LHCN-M2 (cell line): Measurements from ENCODE around the gene PIK3AP1. TPM values are rescaled to one million over a fixed set of nuclear protein-coding genes. Genes with fewer than 3 reads are reported as not detected.
"Not testable (repeated sequence)": the region's sequence is repeated elsewhere in the genome, so short reads cannot be mapped to it uniquely, and the experiment has no call there.

Source experiments
- DNase-seq: peaks from one replicate; pipeline ENCODE4 v3.0.0-alpha.2; 2012; ENCODE audit warnings: low read depth
- total RNA-seq: library from RNA; depleted of rRNA; stranded (reverse); fragments of >200 nt; gene quantifications from 2 replicates; pipeline ENCODE4 v1.2.3, GENCODE V29; 2014

PIK3AP1 gene
- total RNA-seq, 1 experiment from 2014 or later: 0.11 TPM

- no peak for DNase-seq
Observed at GRCh38 chr10:96579133-96579532, 141.2 kb downstream of the PIK3AP1 start.

- no peak for DNase-seq
Observed at GRCh38 chr10:96578633-96579032, 141.7 kb downstream of the PIK3AP1 start.

DNA sequence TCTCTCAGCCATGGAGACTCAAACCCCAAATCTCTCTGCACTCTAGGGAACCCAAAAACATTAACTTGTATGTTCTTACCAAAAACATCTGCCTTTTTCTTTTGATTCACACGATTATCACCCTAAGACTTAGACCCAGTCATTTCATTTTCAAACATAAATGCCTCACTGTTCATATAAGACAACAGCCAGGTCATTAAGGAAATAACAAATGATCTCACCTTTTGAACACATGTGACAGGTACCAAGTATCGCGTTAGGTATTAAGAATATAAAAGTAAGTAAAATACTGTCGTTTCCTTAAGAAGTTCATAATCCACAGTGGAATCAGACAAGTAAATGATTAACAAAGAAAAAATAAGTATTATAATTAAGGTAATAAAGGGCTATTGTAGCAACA is 142.3 kb downstream of the PIK3AP1 start:
- no peak for DNase-seq

- DNase-seq: no peak
Observed at GRCh38 chr10:96577069-96577468, 143.2 kb downstream of the PIK3AP1 start.

DNA sequence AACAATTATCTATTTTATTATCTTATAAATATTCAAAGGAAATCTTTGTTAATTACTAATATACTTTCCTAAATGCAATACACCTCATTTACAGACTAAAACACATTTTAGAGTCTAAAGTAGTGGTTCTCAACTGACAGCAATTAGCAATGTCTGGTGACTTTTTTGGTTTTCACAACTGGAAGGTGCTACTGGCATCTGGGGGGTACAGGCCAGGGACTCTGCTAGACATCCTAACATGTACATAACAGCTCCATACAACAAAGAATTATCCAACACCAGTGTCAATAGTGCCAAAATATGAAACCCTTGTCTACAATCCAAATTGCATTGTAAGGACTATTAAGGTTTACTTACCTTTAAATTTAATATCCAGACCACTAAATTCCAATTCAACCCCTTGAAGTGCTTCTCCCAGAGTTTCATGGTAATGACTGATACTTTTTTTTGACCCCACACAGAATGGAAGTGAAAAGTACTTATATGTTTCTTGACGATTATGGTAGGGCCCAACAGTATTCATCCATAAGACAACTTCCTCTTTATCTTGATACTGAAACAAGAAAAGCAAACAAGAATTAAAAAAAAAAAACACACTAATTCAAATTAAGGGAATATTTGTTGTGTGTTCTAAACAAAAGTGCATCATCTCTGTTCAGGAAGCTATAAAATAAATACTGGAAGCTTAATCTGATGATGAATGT is 143.9 kb downstream of the PIK3AP1 start:
- no peak for DNase-seq

- not testable (repeated sequence) for DNase-seq
Observed at GRCh38 chr10:96574564-96574963, 145.8 kb downstream of the PIK3AP1 start.

- DNase-seq: no peak
Observed at GRCh38 chr10:96573036-96573435, 147.3 kb downstream of the PIK3AP1 start.

GRCh38 chr10:96570983-96571964 is 149.0 kb downstream of the PIK3AP1 start:
- no peak for DNase-seq

DNA sequence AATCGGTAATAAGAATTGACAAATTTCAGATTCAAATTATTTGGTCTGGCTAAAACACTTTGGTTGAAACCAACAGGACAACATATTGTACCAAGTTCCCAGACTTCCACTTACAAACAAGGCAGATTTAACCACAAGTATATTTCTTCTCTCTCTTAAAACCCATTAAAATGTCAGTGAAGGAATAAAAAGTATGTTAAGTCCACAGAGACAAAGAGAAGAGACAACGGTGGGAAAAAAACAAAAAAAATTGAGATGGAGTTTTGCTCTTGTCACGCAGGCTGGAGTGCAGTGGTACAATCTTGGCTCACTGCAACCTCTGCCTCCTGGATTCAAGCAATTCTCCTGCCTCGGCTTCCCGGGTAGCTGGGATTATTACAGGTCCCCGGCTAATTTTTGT is 149.8 kb downstream of the PIK3AP1 start:
- DNase-seq: no peak

GRCh38 chr10:96568402-96568801 is 151.9 kb downstream of the PIK3AP1 start:
- DNase-seq: no peak

- DNase-seq: peak; percentile 46
Observed at GRCh38 chr10:96565774-96566173, 154.5 kb downstream of the PIK3AP1 start.

DNA sequence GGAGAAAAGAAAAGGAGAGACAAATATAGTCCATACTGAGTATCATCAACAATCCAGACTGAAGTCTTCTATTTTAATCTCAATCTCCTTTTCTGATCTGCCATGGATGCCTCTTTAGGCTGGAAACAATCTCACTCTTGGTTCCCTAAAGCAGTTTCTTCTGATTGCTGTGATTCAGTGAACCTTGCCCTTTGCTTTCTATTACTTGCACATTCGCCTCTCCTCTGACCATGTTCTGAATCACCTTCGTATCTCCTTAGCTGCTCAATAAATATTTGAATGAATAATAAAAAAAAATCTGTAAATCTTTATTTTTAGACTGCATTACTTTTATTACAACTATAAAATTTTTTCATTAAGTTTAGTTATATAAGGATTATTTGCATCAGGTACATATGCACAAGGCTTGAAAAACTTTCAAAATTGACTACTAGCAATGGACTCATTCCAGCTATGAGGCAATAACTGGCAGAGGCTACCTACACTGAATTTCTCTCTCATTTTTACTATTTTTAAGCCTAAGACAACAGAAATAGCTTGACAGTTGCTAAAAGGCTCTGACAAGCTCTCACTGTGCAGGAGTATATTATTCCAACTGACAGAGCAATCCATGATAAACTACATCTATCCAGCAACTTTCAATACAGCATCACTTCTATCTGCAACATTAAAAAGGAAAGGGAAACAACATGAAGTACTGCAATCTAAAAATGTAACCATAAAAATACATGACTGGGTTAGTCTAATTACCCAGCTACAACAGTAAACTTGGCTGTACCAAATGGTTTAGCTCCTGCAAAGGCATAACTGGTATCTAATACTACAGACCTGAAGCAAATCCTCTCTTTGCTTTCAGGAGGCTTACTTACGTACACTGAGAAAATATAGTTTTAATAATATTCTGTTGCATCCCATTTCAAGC is 159.1 kb downstream of the PIK3AP1 start:
- DNase-seq: peak; percentile 11

- no peak for DNase-seq
Observed at GRCh38 chr10:96560489-96560888, 159.8 kb downstream of the PIK3AP1 start.

GRCh38 chr10:96556003-96556402 is 164.3 kb downstream of the PIK3AP1 start:
- DNase-seq: peak; percentile 9

DNA sequence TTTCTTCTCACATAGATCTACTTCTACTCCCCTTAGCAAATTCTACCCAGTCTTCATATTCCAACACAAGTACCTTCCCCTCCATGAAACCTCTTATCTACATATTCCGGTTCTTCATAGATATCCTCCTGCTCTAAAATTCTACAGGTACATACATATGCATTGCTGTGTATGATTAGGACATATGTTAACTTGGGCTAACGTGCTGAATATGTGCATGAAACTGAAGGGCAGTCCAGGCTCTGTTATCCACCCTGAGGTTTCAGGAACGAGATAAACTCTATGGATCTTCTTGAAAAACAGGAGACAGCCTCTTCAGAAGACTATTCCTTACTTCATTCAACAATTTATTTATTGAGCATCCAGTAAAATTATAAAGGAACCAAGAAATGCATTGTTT is 165.0 kb downstream of the PIK3AP1 start:
- no peak for DNase-seq

- no peak for DNase-seq
Observed at GRCh38 chr10:96548589-96548988, 171.7 kb downstream of the PIK3AP1 start.

DNA sequence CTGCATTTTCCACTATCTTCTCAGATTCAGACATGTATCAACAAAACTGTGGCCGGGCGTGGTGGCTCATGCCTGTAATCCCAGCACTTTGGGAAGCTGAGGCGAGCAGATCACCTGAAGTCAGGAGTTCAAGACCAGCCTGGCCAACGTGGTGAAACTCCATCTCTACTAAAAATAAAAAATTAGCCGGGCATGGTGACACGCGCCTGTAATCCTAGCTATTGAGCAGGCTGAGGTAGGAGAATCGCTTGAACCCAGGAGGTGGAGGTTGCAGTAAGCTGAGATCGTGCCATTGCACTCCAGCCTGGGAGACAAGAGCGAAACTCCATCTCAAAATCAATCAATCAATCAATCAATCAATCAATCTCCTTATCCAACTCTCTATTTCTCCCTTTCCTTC is 174.8 kb downstream of the PIK3AP1 start:
- DNase-seq: not testable (repeated sequence)
